GM19025 (cell line): Measurements from ENCODE around the gene PXT1.
"Not testable (repeated sequence)": the region's sequence is repeated elsewhere in the genome, so short reads cannot be mapped to it uniquely, and the experiment has no call there.

ENCODE experiments used
- ATAC-seq: cut with Tn5 transposase; IDR thresholded peaks from one replicate; pipeline ENCODE4 v1.9.1; 2021; ENCODE audit warnings: mild to moderate bottlenecking, low read depth, moderate library complexity; ENCODE audit not compliant: unreplicated experiment

PXT1 gene

DNA sequence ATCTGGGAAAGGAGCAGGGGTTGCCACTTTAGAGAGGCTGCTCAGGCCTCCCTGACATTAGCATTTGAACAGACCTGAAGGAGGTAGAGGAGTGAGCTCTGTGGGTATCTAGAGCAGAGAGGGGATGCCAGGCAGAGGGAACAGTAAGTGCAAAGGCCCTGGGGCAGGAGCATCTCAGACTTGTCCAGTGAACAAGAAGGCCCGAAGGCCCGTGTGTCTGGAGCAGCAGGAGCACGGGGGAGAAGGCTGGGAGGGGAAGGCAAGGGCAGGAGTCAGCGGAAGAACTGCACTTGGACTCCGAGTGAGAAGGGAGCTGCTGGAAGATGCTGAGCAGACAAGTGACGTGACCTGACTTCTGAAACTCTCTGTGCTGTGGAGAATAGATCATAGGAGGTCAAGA lies 70.6 kb downstream of the PXT1 start:
- no peak for ATAC-seq

- no peak for ATAC-seq
Observed at GRCh38 chr6:36371211-36371610, 71.4 kb downstream of the PXT1 start.

GRCh38 chr6:36370638-36371037 lies 72.0 kb downstream of the PXT1 start:
- no peak for ATAC-seq

GRCh38 chr6:36368921-36369865 lies 73.5 kb downstream of the PXT1 start:
- no peak for ATAC-seq

DNA sequence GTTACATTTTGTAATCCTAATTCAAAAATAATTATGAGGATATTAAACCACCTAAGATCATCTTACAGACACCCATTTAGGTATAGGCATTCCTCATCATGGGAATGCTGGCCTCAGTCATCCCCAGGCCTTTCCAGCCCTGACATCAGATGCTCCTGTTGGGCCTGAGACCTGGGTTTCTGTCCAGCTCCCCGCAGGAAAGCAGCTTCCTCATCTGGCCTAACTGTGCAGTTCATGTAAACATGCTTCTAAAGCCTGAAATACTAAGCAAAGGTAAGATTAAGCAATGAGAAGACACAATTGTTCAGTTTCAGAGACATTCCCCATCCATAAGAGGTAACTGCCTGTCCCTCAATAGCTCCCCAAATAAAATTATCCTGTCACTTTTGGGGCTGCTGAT lies 74.2 kb downstream of the PXT1 start:
- ATAC-seq = no peak

DNA sequence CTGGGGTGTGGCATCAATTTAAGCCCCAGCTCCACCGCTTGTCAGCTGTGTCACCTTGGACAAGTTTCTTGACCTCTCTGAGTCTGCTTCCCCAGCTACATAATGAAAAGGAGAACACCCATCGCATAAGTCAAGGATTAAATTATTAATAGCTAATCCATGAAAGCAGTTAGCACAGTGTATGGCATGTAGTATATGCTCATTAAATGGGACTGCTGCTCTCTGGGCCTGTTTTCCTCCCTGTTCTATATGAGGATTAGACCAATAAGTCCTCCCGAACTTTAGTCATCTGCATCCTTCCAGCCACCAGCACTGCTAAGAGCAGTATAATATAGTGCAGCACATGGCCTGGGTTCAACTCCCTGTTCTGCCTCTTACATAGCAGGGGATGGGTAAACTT lies 74.9 kb downstream of the PXT1 start:
- no peak for ATAC-seq

DNA sequence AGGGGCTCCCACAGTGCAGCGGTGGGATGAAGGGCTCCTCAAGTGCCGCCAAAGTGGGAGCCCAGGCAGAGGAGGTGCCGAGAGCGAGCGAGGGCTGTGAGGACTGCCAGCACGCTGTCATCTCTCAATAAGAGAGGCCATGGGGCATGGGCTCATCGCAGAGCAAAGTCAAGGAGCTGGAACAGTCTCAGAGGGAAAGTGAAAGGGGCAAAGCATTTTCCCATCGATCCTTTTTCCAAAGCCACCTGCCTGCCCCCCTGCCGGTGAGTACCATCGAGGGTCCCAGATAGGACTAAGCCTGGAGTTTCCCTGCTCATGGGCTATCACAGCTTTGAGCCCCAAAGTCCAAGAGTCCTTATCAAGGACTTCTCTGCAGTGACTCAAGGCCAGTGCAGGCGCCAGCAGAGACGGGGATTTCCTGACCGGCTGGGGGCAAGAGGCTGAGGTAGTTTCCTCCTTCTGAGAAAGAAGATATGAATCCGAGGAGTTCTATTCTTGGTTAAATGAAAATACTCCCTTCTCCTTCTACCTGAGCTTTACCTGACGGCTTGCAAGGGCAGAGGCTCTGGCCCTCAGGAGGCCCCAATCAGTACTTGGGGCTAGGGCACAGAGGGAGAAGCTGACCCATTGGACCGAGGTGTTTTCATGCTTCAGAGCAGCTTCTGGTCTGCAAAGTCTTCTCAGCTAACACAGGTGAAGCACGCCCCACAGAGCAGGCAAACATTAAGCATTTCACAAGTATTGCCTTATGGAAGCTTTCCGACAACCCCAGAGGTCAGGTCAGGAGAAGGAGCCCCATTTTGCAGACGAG lies 77.8 kb downstream of the PXT1 start:
- ATAC-seq = peak; percentile 60

- ATAC-seq = not testable (repeated sequence)
Observed at GRCh38 chr6:36364061-36364635, 78.5 kb downstream of the PXT1 start.

GRCh38 chr6:36363371-36363752 lies 79.3 kb downstream of the PXT1 start:
- ATAC-seq = not testable (repeated sequence)

DNA sequence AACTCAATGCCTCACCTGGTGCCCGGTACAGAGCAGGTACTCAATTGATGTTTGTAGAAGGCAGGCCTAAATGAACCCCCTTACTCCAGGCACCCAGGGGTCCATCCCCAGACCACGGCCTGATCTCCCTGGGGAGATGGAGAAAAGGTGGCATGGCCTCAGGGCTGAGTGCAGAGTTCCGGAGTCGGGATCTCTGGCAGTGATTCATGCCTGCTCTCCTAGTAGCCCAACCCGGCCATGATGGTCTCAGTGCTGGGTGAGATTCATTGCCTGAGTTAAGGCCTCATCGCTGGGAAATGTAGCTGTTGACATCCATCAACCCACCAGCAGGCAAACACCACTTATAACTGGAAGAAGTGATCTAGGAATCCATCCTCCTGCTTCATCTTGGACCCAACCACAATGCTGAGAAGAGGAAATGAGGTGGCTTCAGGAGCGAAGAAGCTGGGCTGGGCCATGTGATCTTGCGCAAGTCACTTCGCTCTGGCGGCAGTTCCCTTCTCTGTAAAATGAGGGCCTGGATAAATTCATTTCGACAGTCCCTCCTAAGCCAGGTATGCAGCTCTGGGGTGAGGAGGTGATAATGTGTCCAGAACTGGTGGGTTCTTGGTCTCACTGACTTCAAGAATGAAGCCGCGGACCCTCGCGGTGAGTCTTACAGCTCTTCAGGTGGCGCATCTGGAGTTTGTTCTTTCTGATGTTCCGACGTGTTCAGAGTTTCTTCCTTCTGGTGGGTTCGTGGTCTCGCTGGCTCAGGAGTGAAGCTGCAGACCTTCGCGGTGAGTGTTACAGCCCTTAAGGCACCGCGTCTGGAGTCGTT lies 79.9 kb downstream of the PXT1 start:
- no peak for ATAC-seq

- no peak for ATAC-seq
Observed at GRCh38 chr6:36361071-36361470, 81.6 kb downstream of the PXT1 start.

GRCh38 chr6:36360241-36361054 lies 82.2 kb downstream of the PXT1 start:
- no peak for ATAC-seq

DNA sequence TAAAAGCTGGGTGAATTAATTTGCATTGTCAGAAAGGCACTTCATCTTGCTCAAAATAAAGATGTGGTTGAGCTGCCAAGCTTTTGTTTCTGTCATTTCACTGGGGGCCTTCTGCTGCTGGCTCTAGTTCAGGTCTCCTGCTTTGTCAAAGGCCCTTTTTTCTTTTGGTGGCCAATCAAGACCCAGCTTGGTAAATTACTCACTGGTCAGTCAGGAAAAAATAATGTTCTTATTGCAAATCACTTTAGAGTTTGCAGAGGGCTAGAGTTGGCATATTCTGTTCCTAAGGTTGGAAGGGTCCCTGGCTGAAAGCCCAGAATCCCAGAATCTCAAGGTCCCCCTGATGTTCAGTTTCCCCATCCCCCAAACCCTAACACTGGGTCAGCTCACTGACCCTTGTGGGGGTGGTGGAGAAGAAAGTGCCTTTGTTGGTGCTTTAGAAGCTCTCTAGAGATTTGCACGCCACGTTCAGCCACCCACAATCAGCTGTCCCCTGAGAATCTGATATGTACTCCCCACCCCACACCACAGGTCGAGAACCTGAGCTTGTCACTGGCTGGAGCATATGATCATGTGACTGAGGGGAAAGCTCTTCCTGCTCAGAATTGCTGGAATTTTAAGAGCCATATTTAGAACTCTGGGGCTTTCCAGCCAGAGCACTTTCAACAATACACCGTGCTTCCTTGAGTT lies 84.3 kb downstream of the PXT1 start:
- no peak for ATAC-seq

GRCh38 chr6:36357872-36358225 lies 84.8 kb downstream of the PXT1 start:
- peak; percentile 47 for ATAC-seq

DNA sequence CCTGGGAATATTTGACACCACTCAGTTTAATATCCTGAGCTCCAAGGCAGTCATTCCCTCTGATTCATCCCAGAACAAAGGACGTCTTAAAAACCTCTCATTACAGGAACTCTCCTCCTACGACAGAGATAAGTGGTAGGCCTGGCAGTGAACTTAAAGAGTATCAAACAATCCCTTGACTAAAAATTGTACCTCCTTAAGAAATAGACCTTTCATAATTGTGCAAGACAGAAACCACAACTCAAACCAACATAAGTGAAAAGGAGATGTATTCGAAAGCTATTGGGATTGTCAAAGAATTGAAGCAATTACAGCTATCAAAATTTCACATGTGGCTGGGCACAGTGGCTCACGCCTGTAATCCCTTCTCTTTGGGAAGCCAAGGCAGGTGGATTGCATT lies 86.8 kb downstream of the PXT1 start:
- ATAC-seq = no peak

- ATAC-seq = no peak
Observed at GRCh38 chr6:36353411-36353915, 89.2 kb downstream of the PXT1 start.

- no peak for ATAC-seq
Observed at GRCh38 chr6:36352477-36353157, 90.0 kb downstream of the PXT1 start.
